T-helper 2 cell treated with Interferon-gamma antibody and Interleukin-4, amounts not matched to agents 5 μg/mL and 100 μg/mL, for 36 hours (primary cell): ENCODE data around the gene PRR30.

ENCODE experiments used
- DNase-seq: peaks from one replicate; pipeline ENCODE4 v3.0.0; 2021; ENCODE audit warnings: low spot score
- H3K27ac Mint-ChIP-seq: one replicate; pipeline ENCODE4 v1.8.0; 2021; ENCODE audit warnings: mild to moderate bottlenecking, mixed read lengths
- H3K27me3 Mint-ChIP-seq: one replicate; pipeline ENCODE4 v1.8.0; 2021; ENCODE audit warnings: low read depth, mixed read lengths
- H3K36me3 Mint-ChIP-seq: one replicate; pipeline ENCODE4 v1.8.0; 2021; ENCODE audit warnings: low read depth, mixed read lengths
- H3K4me1 Mint-ChIP-seq: one replicate; pipeline ENCODE4 v1.8.0; 2021; ENCODE audit warnings: low read depth, mixed read lengths
- H3K4me3 Mint-ChIP-seq: one replicate; pipeline ENCODE4 v1.8.0; 2022; ENCODE audit warnings: mild to moderate bottlenecking, moderate library complexity, mixed read lengths
- H3K9me3 Mint-ChIP-seq: one replicate; pipeline ENCODE4 v1.8.0; 2021; ENCODE audit warnings: mixed read lengths

PRR30 gene

DNA sequence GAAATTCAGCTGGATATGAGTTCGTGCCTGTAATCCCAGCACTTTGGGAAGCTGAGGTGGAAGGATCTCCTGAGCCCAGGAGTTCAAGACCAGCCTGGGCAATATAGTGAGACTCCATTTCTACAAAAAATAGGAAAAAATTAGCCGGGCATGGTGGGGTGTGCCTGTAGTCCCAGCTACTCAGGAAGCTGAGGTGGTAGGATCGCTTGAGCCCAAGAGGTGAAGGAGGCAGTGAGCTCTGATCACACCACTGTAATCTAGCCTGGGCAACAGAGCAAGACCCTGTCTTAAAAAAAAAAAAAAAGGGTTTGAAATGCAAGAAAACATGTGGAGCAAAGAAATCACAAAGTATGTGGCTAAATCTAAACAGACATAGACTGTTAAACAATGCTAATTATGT, 30.1 kb downstream of the PRR30 start:
- DNase-seq: no peak
- Mint-ChIP-seq H3K9me3 (no peaks in the 10 kb centered on the region), H3K36me3 (no peaks in the 10 kb centered on the region), H3K4me1 (no peaks in the 10 kb centered on the region), H3K27me3 (peaks cover 4% of the 10 kb centered on the region), H3K4me3 (no peak overlapping the region), H3K27ac (no peak overlapping the region)

DNA sequence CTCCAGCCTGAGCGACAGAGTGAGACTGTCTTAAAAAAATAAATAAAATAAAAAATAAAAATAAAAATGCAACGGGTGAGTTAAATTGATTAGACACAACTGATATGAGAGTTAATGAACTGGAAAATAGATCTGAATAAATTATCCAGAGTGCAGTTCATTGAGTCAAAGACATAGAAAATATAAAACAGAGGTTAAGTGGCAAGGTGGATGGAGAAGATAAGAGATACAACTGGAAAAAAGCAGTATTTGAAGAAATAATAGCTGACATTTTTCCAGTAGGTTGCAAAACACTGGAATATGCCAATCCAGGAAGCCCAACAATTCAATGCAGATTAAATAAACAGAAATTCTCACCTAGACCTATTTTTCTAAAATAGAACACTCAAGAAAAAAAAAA, 31.0 kb downstream of the PRR30 start:
- Mint-ChIP-seq H3K4me1 (no peaks in the 10 kb centered on the region), H3K27ac (no peak overlapping the region), H3K36me3 (no peaks in the 10 kb centered on the region), H3K27me3 (peaks cover 4% of the 10 kb centered on the region), H3K9me3 (no peaks in the 10 kb centered on the region), H3K4me3 (no peak overlapping the region)
- DNase-seq: no peak

DNA sequence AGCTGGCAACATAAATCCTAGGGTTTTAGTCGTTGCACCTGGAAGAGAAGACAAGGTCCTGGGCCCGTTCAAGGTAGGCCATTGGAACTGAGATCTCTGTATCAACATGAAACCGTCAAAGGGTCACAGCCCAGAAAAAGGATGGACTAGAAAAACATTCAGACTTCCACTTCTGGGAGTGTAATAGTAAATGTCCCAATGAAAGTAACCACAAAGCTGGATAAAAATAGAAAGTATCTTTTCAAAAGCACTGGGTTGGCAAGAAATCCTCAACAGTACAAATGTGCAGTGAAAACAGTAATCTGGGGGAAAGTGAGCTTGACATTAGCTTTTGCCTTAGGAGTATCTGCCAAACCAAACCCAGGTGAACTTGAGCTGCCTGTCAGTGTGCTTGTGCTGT, 33.2 kb downstream of the PRR30 start:
- Mint-ChIP-seq H3K4me1 (no peaks in the 10 kb centered on the region), H3K27me3 (peaks cover 4% of the 10 kb centered on the region), H3K4me3 (no peak overlapping the region), H3K9me3 (no peaks in the 10 kb centered on the region), H3K36me3 (no peaks in the 10 kb centered on the region), H3K27ac (no peak overlapping the region)
- DNase-seq: no peak

DNA sequence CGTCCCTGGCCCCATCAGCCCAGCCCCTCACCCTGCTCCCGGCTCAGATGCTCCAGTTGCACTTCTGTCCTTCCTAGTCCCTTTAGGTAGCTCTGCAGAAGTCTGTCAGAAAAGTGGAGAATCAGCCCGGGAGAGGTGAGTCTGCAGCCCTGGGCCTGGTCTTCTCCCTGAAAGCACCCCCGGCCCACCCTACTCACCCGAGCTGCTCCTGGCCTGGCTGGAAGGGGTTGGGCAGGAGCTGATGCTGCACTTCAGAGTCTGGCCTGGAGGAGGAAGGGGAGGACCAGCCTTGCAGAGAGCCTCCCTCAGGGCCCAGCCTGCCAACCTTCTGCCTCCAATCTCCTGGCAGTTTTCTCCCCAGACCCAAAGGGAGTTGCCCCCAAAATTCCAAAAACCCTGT, 36.9 kb downstream of the PRR30 start:
- Mint-ChIP-seq H3K9me3 (no peaks in the 10 kb centered on the region), H3K4me3 (no peak overlapping the region), H3K36me3 (no peaks in the 10 kb centered on the region), H3K27me3 (no peaks in the 10 kb centered on the region), H3K27ac (no peak overlapping the region), H3K4me1 (no peaks in the 10 kb centered on the region)
- DNase-seq: no peak

DNA sequence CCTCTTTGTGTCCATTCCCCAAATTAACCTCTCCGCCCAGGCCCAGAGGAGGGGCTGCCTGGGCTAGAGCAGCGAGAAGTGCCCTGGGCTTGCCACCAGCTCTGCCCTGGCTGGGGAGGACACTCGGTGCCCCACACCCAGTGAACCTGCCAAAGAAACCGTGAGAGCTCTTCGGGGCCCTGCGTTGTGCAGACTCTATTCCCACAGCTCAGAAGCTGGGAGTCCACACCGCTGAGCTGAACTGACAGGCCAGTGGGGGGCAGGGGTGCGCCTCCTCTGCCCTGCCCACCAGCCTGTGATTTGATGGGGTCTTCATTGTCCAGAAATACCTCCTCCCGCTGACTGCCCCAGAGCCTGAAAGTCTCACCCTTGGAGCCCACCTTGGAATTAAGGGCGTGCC, 39.2 kb downstream of the PRR30 start:
- Mint-ChIP-seq H3K36me3 (no peaks in the 10 kb centered on the region), H3K4me1 (peaks cover 10% of the 10 kb centered on the region), H3K27me3 (no peaks in the 10 kb centered on the region), H3K9me3 (no peaks in the 10 kb centered on the region), H3K27ac (no peak overlapping the region), H3K4me3 (no peak overlapping the region)
- DNase-seq: no peak

DNA sequence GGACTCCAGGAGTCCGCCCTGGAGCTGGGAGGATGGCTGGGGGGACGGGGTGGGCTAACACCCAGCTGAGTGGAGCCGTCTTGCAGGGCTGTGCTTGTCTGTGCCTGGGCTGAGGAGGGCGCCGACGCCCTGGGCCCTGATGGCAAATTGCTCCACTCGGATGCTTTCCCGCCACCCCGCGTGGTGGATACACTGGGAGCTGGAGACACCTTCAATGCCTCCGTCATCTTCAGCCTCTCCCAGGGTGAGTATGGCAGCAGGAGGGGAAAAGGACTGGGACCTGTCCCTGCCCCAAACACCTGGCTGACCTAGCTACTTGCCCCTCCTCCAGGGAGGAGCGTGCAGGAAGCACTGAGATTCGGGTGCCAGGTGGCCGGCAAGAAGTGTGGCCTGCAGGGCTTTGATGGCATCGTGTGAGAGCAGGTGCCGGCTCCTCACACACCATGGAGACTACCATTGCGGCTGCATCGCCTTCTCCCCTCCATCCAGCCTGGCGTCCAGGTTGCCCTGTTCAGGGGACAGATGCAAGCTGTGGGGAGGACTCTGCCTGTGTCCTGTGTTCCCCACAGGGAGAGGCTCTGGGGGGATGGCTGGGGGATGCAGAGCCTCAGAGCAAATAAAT, 39.8 kb downstream of the PRR30 start:
- Mint-ChIP-seq H3K4me3 (no peak overlapping the region), H3K36me3 (no peaks in the 10 kb centered on the region), H3K27me3 (no peaks in the 10 kb centered on the region), H3K4me1 (peaks cover 10% of the 10 kb centered on the region), H3K27ac (no peak overlapping the region), H3K9me3 (no peaks in the 10 kb centered on the region)
- DNase-seq: no peak

DNA sequence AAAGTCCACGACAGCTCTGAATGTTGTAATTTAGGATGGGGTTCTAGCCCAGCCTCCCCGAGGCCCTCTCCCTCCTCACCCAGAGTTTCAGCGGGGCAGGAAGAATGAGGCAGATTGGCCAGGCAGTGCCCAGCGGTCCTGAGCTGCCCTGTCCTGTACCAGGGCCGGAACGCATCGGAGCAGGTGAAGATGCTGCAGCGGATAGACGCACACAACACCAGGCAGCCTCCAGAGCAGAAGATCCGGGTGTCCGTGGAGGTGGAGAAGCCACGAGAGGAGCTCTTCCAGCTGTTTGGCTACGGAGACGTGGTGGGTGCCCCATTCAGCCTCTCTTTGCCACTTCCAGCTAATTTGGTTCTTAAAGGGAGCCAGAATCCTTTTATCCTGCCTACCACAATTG, 41.9 kb downstream of the PRR30 start:
- no peak overlapping the region for H3K27ac Mint-ChIP-seq
- no peaks in the 10 kb centered on the region for H3K9me3 Mint-ChIP-seq
- H3K36me3 Mint-ChIP-seq: no peaks in the 10 kb centered on the region
- peaks cover 10% of the 10 kb centered on the region for H3K4me1 Mint-ChIP-seq
- H3K27me3 Mint-ChIP-seq: no peaks in the 10 kb centered on the region
- H3K4me3 Mint-ChIP-seq: no peak overlapping the region
- DNase-seq: no peak

DNA sequence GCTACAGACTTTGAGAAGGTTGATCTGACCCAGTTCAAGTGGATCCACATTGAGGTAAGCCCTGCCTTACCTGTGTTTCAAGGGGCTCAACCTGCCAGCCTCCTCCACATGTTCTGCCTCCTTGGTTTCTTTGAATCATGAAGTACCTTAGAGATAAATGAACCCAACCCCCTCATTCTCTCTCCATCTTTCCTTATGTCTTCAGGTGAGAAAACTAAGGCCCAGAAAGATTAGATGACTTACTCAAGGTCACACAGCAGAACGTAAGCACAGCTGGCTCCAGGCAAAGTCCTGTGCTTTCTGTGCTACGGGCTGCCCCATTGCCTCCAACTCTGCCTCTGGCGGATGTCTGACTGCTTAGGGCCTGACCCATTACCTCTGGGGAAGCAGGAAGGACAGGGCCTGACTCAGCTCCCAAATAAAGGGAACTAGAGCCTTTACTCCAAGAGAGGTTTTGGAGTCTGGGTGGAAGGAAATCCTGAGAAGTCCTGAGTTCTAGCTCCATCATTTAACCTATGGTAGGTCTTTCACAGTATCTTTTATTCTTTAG, 42.4 kb downstream of the PRR30 start:
- Mint-ChIP-seq H3K36me3 (no peaks in the 10 kb centered on the region), H3K27me3 (no peaks in the 10 kb centered on the region), H3K4me1 (peaks cover 10% of the 10 kb centered on the region), H3K9me3 (no peaks in the 10 kb centered on the region), H3K27ac (no peak overlapping the region), H3K4me3 (no peak overlapping the region)
- DNase-seq: no peak

DNA sequence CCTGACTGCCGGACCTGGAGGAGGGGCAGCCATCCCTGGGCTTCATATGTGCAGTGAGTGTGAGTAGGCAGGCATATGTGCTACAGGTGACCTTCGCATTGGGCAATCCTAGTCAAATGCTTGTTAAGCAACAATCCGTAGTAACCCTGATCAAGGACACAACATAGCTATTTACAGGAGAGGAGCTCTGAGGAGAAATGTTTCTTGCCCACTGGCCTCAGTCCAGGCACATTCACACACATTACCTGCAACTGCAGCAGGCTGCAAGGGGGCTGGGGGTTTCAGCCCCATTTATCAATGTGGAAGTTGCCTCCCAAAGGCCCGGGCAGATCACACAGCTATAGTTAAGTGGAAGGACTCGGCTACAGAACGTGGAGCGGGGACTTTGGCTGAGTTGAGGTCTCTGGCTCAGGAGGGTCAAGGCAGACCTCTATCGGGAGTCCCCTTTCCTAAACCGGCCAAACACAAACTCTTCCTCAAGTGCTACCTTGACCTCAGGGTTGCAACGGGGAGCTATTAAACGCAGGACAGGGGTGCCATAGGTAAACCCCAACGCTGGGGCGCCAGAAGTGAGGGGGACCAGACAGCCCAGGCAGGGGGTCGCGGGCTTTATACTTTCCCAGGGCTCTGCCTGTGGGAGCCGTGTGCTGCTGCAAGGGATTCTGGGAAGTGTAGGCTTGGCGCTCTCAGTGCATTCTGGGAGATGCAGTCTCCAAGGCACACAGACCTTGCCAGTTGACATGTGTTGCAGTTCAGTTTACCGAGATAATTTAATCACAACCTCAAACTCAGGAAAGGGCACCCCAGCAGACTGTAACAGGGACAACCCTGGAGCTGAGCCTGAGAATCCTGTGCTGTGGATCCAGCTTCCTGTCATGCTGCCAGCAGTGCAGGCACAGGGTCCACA, 43.2 kb downstream of the PRR30 start:
- Mint-ChIP-seq H3K4me1 (peaks cover 10% of the 10 kb centered on the region), H3K4me3 (peak overlapping the region; percentile 63), H3K27ac (no peak overlapping the region), H3K36me3 (no peaks in the 10 kb centered on the region), H3K27me3 (no peaks in the 10 kb centered on the region), H3K9me3 (no peaks in the 10 kb centered on the region)
- DNase-seq: peak; percentile 32

DNA sequence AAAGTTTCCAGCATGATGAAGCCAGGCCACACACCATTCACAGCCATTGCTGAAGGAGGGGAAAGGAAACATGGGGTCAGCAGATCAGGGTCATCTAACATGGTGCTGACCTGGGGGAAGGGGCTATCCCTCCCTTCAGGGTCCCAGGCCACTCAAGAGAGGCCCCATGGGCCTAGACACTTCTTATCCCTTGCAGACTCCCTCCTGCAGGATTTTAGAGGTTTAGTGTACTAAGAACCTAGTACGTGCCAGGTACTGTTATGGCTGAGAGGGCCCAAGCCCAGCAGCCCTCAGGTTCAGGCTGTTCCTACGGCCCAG, 43.8 kb downstream of the PRR30 start:
- Mint-ChIP-seq H3K27ac (no peak overlapping the region), H3K4me1 (peaks cover 10% of the 10 kb centered on the region), H3K36me3 (no peaks in the 10 kb centered on the region), H3K9me3 (no peaks in the 10 kb centered on the region), H3K27me3 (no peaks in the 10 kb centered on the region), H3K4me3 (peak overlapping the region; percentile 63)
- no peak for DNase-seq

DNA sequence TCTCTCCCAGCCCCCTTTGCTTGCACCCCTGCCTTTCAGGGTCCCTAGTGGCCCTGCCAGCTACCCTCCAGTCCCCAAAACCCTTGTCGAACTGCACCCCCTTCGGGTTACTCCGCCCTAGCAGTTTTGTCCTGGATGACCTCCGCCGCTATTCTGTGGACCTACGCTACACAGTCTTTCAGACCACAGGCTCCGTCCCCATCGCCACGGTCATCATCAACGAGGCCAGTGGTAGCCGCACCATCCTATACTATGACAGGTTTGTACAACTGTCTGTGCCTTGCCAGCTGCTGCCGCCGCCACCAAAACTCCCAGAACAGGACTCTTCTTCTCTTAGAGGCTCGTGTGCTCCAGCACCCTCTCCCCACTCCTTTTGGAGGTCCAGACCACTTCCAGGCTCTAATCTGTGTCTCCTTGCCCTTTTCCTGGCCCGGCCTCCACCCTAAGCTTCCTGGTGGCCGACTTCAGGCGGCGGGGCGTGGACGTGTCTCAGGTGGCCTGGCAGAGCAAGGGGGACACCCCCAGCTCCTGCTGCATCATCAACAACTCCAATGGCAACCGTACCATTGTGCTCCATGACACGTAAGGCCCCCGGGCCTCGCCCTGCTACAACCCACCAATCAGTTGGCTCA, 44.7 kb downstream of the PRR30 start:
- H3K4me1 Mint-ChIP-seq: peaks cover 12% of the 10 kb centered on the region
- no peaks in the 10 kb centered on the region for H3K27me3 Mint-ChIP-seq
- no peaks in the 10 kb centered on the region for H3K36me3 Mint-ChIP-seq
- no peak overlapping the region for H3K27ac Mint-ChIP-seq
- no peaks in the 10 kb centered on the region for H3K9me3 Mint-ChIP-seq
- no peak for DNase-seq
- no peak overlapping the region for H3K4me3 Mint-ChIP-seq

DNA sequence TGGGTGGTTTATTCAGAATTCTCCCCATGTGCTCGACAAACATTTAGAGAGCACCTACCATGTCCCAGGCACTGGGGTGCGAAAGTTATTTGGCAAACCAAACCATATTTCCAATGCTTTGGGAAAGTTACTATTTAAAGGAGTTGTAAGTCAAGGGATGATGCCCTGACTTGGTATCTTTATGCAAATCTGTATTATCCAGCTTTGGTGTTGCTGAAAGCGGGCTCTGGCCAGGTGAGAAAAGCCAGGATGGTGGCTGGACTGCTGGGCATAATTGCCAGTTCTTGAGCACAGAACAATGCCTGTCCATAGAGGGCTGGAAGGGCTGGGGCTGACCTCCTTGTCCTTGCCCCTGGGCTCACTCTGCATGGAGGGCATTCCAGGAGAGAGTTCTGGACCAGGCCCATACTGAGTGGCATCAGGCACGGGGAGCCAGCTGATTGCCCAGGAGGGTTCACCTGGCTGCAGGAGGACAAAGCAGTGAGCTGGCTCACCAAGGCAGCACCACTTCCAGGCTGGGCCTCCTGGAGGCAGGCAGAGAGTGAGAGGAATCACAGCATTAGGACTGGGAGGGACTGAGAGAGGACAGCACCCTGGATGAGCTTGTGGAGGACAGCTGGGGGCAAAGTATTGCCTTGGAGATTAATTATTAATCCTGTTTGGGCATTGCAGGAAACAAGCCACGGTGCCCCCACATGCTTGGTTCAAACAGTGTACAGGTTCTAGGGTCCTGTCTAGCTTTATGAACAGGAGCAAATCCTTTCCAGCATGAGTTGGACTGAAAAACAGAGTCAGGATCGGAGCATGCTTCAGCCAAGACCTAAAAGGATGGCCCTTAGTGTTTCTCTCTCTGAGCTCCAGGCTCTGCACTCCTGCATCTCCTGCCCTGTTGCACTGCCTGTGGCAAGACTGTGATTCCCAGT, 45.5 kb downstream of the PRR30 start:
- no peak overlapping the region for H3K4me3 Mint-ChIP-seq
- no peaks in the 10 kb centered on the region for H3K27me3 Mint-ChIP-seq
- DNase-seq: no peak
- peaks cover 1% of the 10 kb centered on the region for H3K36me3 Mint-ChIP-seq
- peaks cover 16% of the 10 kb centered on the region for H3K4me1 Mint-ChIP-seq
- H3K27ac Mint-ChIP-seq: no peak overlapping the region
- no peaks in the 10 kb centered on the region for H3K9me3 Mint-ChIP-seq

DNA sequence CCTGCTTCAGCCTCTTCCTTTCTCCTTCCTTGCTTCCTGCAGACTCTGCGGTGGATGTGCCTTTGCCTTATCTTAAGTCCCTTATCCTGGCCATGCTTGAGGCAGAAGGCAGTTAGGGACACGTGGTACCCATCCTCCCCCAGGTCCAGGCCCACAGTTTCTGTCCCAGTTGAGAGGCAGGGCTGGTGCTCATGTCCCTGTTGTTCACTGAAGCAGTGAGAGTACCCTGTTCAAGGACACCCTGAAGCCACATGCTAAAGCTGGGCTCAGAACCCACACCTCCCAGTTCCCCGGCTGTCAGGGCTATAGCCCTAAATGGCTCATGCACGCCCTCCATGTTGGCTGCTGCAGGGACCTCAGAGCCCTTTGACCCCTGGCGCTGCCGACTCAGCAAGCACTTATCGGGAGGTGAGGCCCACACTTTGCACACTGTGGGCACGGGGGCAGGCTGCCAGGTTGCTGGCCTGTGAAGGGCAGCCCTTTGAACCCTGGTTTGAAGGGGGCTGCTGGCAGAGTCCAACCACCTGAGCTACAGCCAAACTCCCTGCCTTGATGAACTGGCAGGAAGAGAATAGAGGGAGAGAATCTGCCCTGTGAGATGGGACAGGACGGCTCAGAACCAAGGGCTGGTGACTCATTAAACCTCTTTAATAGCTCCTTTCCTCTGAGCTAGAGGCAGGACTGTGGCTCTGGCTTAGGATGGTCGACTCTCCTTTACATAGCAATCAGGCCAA, 46.3 kb downstream of the PRR30 start:
- peaks cover 17% of the 10 kb centered on the region for H3K4me1 Mint-ChIP-seq
- H3K36me3 Mint-ChIP-seq: peaks cover 2% of the 10 kb centered on the region
- H3K27me3 Mint-ChIP-seq: no peaks in the 10 kb centered on the region
- DNase-seq: no peak
- H3K27ac Mint-ChIP-seq: no peak overlapping the region
- H3K9me3 Mint-ChIP-seq: no peaks in the 10 kb centered on the region
- no peak overlapping the region for H3K4me3 Mint-ChIP-seq
